Body of pancreas (tissue), 4 donors: ENCODE measurements around the gene NEDD4L.

ENCODE experiments used
- CTCF ChIP-seq, 7 experiments: fragments of 450-650 bp in 4 of 7; fragments of 200-600 bp in 3 of 7; sonication (generic) in 3 of 7; IDR thresholded peaks; one replicate each; pipeline ENCODE4 v1.5.1; 2016 to 2019; ENCODE audit warnings: antibody characterized with exemption in 7 of 7
- POLR2A ChIP-seq, 3 donors: fragments of 450-650 bp; IDR thresholded peaks; one replicate each; pipeline ENCODE4 v1.6.1; 2016; ENCODE audit warnings: antibody characterized with exemption in 3 of 3, mild to moderate bottlenecking in 2 of 3

GRCh38 chr18:58211510-58211909 is 167.5 kb downstream of the NEDD4L start:
- TF ChIP-seq CTCF (IDR thresholded peaks at IDR 0.05): no peak
- TF ChIP-seq POLR2A (IDR thresholded peaks at IDR 0.05): no peak
